IPS-15b (cell line): ENCODE measurements around the gene SLC32A1.

ENCODE experiments used
- H3K27me3 ChIP-seq: one replicate; pipeline ENCODE4 v1.6.1; 2013; ENCODE audit warnings: low read length; ENCODE audit not compliant: control insufficient read depth, insufficient read depth
- H3K36me3 ChIP-seq: one replicate; pipeline ENCODE4 v1.6.1; 2013; ENCODE audit warnings: low read length; ENCODE audit not compliant: control insufficient read depth, insufficient read depth
- H3K4me1 ChIP-seq: one replicate; pipeline ENCODE4 v1.6.1; 2013; ENCODE audit warnings: mild to moderate bottlenecking, low read length; ENCODE audit not compliant: control insufficient read depth, insufficient read depth
- H3K4me3 ChIP-seq: one replicate; pipeline ENCODE4 v1.5.1; 2013; ENCODE audit warnings: low read depth, low read length
- H3K9ac ChIP-seq: one replicate; pipeline ENCODE4 v1.6.1; 2013; ENCODE audit warnings: low read depth, mild to moderate bottlenecking, low read length
- H3K9me3 ChIP-seq: one replicate; pipeline ENCODE4 v1.6.1; 2013; ENCODE audit warnings: mild to moderate bottlenecking, low read length; ENCODE audit not compliant: control insufficient read depth, insufficient read depth

The SLC32A1 gene

DNA sequence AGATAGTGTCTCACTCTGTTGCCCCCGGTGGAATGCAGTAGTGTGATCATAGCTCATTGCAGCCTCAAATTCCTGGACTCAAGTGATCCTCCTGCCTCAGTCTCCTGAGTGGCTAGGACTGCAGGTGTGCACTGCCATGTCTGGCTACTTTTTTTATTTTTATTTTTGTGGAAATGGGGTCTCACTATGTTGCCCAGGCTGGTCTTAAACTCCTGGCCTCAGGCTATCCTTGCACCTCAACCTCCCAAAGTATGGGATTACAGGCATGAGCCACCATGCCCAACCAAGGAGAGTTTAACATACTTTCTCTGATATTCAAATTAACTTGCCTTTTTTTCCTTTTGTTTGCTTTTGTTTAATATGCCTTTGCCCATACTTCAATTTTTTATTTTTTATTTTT is 13.6 kb downstream of the SLC32A1 start:
- peaks cover 55% of the 10 kb centered on the region for H3K27me3 ChIP-seq

DNA sequence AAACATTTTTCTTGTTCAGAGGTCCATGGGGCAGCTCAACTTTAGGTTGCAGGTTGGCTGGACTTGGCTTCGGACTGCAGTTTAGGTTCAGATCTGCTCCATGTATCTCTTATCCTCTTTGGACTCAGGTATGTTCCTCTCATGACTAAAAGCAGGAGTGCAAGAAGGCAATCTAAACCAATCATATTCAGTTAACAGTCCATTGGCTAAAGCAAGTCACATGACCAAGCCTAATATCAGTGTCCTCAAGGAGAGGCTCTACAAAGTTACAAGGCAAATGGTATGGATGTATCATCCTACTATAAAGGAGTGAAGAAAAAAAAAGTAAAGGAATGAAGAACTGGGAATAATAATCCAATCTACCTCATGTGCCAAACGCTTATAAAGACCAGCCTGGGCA is 21.5 kb downstream of the SLC32A1 start:
- Histone ChIP-seq H3K9me3 (no peaks in the 10 kb centered on the region), H3K27me3 (peaks cover 42% of the 10 kb centered on the region), H3K9ac (no peak overlapping the region), H3K36me3 (peaks cover 4% of the 10 kb centered on the region), H3K4me1 (peaks cover 7% of the 10 kb centered on the region), H3K4me3 (no peak overlapping the region)

More for the DNA sequence above, 13.6 kb downstream of the SLC32A1 start:
- no peaks in the 10 kb centered on the region for H3K36me3 ChIP-seq
- H3K9ac ChIP-seq = no peak overlapping the region
- H3K4me1 ChIP-seq = no peaks in the 10 kb centered on the region
- H3K4me3 ChIP-seq = no peak overlapping the region
- no peaks in the 10 kb centered on the region for H3K9me3 ChIP-seq

DNA sequence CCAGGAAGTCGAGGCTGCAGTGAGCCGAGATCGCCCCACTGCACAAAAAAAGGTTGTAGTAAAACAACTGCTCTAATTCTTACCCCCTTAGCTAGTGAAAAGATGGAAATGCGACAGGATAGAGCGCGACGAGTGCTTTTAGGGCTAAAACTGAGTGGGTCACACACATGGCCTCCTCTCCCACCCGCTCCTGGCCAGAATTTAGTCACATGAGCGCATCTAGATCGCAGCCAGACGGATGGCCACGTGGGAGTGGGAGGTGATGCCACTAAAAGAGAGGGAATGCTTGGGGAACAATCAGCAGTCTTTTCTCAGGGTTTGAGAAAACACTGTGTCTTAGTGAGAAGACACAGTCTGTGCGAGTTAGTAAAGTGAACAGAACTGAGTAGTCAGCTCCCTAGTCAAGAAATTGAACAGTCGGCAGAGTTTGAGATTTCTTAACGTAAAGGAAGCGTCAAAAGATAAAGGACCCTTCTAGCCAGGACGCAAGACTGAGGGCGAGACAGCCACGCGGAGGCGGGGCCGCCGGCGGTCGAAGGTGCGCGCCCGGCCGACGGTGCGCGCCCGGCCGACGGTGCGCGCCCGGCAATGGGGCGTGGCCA is 23.3 kb downstream of the SLC32A1 start:
- peaks cover 9% of the 10 kb centered on the region for H3K36me3 ChIP-seq
- peak overlapping the region; percentile 47 for H3K9ac ChIP-seq

DNA sequence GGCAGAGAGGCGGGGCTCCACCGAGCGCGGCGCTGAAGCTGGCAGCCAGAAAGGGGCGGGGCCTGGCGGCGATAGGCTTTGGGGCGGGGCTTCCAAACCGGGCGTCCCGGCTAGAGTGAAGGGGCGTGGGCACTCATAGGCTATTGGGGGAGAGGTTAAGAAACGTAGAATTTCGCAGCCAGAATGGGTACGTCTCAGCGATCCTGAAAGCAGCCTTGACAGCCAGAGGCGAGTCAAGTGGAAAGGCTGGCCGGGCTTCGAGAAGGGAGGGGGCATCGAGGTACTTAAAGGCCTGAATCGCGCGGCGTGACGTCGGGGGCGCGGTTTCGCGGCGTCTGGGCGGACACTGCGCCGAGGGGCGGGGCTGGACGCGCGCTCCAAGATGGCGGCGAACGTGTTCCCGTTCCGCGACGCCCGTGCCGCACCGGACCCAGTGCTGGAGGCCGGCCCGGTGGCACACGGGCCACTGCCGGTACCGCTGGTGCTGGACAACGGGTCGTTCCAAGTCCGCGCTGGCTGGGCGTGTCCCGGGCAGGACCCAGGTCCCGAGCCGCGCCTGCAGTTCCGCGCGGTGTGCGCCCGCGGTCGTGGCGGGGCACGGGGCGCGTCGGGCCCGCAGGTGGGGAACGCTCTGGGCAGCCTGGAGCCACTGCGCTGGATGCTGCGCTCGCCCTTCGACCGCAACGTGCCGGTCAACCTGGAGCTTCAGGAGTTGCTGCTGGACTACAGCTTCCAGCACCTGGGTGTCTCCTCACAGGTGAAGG is 24.0 kb downstream of the SLC32A1 start, which contains the start of gene ACTR5:
ACTR5 (plus strand) TSS at position 364 of the 764 bp plus-strand sequence; CDS start at position 383, 19 bp downstream.
- Histone ChIP-seq H3K36me3 (peaks cover 9% of the 10 kb centered on the region), H3K27me3 (peaks cover 28% of the 10 kb centered on the region), H3K9me3 (no peaks in the 10 kb centered on the region), H3K4me3 (peak within 1 kb of the TSS; percentile 90), H3K4me1 (peaks cover 7% of the 10 kb centered on the region), H3K9ac (peak within 1 kb of the TSS; percentile 81)

More for the DNA sequence above, 23.3 kb downstream of the SLC32A1 start:
- Histone ChIP-seq H3K4me3 (peak overlapping the region; percentile 58), H3K27me3 (peaks cover 28% of the 10 kb centered on the region), H3K9me3 (no peaks in the 10 kb centered on the region), H3K4me1 (peaks cover 7% of the 10 kb centered on the region)

DNA sequence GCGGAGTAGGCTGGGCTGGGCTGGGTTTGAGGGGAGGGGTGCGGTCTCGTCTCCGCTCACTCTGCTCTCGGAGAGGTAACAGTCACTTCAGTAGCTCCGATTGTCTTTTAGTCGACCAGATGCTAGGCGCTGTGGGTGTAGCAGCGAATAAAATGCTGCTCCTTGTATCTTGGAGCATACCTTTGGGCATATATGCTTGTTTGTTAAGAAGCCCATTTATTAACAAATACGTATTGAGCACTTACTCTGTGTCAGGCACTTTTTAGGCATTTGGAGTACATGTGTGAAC is 24.5 kb downstream of the SLC32A1 start:
- H3K9me3 ChIP-seq = no peaks in the 10 kb centered on the region
- H3K4me1 ChIP-seq = peaks cover 7% of the 10 kb centered on the region
- H3K36me3 ChIP-seq = peaks cover 9% of the 10 kb centered on the region
- H3K9ac ChIP-seq = peak overlapping the region; percentile 81
- H3K27me3 ChIP-seq = peaks cover 28% of the 10 kb centered on the region
- peak overlapping the region; percentile 90 for H3K4me3 ChIP-seq

DNA sequence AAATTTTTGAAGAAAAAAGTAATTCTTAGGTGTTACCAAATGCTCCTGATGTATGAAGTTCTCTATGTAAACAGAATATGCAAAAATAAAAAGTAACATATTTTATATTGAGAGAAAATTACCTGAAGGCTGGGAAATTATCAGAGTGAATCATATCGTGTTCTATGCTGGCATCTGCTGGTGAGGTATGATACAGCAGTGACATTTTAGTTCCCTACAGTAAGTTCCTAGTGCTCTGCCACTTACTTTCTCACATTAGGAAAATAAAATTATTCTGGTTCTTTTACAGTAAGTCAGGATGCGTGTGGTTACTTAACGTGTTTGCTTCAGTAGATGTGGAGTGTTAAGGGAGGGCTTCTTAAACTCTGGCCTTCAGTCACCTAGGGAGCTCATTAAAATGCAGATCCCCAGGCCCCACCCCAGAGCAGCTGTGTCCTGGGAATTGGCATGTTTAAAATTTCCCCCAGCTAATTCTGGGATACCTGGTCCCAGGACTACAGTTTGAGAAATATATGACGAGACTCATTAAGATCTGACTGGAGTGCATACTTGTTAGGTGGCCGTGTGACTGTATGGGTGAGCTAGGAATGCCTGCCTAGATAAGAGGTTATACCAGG is 27.2 kb downstream of the SLC32A1 start:
- no peak overlapping the region for H3K4me3 ChIP-seq
- no peaks in the 10 kb centered on the region for H3K9me3 ChIP-seq
- H3K4me1 ChIP-seq = peaks cover 7% of the 10 kb centered on the region
- peaks cover 13% of the 10 kb centered on the region for H3K36me3 ChIP-seq
- H3K27me3 ChIP-seq = peaks cover 21% of the 10 kb centered on the region
- no peak overlapping the region for H3K9ac ChIP-seq

DNA sequence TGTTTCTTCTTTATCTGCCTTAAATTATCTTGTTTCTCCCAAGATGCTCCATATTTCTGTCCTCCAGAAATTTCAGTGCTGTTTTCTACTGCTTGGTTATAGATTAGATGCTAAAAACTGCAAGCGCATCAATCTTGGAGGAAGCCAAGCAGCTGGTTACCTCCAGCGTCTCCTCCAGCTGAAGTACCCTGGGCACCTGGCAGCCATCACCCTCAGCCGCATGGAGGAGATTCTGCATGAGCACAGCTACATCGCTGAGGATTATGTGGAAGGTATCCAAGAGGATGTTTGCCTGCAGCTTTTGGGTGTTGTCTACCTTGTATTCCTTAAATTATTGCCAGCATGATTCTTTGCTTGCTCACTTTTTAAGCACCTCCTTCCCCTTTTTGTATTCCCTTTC is 27.7 kb downstream of the SLC32A1 start:
- peaks cover 16% of the 10 kb centered on the region for H3K36me3 ChIP-seq
- H3K27me3 ChIP-seq = peaks cover 15% of the 10 kb centered on the region
- H3K9me3 ChIP-seq = no peaks in the 10 kb centered on the region
- H3K9ac ChIP-seq = no peak overlapping the region
- peaks cover 7% of the 10 kb centered on the region for H3K4me1 ChIP-seq
- H3K4me3 ChIP-seq = no peak overlapping the region

DNA sequence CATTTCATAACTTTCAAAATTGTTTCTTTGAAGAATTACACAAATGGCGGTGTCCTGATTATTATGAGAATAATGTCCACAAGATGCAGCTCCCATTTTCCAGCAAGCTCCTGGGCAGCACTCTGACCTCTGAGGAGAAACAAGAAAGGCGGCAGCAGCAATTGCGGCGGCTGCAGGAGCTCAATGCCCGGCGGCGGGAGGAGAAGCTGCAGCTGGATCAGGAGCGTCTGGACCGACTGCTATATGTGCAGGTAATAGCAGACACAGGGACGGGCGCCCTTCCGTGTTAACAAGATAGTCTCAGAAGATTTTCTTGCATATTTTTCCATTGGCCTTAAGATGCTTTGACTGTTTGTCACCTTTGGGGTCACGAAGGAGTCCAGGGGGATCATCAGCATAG is 30.6 kb downstream of the SLC32A1 start:
- no peaks in the 10 kb centered on the region for H3K9me3 ChIP-seq
- no peak overlapping the region for H3K4me3 ChIP-seq
- H3K27me3 ChIP-seq = no peaks in the 10 kb centered on the region
- peaks cover 12% of the 10 kb centered on the region for H3K36me3 ChIP-seq
- H3K4me1 ChIP-seq = no peaks in the 10 kb centered on the region
- no peak overlapping the region for H3K9ac ChIP-seq

DNA sequence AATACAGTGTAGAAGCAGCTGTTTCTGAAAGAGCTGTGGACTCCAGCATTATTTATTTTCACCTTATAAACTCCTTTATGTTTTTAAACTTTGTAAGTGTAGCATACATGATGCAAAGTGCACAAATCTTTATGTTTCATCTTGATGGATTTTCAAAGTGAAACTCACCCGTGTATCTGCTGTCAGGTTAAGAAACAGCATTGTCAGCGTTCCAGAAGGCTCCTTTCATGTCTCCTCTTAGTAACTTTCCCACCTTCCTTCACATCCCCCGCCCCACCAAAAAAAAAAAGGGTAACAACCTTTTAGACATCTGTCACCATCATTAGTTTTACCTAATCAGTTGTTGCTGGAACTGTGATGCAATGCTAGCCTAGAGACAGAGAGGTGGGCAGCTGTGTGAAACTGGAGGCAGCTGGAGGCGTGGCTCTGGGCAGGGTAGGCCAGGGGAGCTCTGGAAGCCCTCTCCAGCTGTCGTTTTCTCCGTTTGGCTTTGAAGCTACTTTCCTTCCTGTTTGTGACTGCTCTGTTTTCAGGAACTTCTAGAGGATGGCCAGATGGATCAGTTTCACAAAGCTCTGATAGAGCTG is 31.1 kb downstream of the SLC32A1 start:
- Histone ChIP-seq H3K9me3 (no peaks in the 10 kb centered on the region), H3K4me1 (no peaks in the 10 kb centered on the region), H3K27me3 (no peaks in the 10 kb centered on the region), H3K4me3 (no peak overlapping the region), H3K36me3 (peaks cover 16% of the 10 kb centered on the region), H3K9ac (no peak overlapping the region)

DNA sequence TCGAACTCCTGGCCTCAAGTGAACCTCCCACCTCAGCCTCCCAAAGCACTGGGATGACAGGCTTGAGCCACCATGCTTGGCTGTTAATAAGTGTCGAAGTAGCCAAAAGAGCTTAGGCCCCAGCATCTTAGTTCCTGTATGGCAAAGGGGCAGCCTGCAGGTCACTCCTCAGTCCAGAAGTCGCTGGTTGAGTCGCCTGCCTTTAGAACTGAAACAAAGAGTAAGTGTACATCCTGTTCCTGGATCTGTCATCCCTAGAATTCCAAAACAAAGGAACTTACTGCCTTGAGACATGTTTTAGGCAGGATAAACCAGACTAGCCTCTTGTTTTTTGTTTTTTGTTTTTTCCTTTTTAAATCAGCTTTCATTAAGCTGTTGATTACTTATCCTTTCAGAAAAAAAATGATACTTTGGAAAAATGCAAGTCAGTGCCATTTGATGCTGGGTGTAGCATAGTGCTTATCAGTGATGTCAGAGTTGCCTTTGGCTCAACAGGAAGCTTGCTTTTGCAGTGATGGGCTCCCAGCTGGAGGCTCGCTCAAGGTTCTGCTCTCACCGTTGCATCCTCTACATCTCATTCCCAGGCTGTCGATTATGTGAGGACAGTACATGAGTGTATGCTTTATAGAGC is 33.0 kb downstream of the SLC32A1 start:
- Histone ChIP-seq H3K9ac (no peak overlapping the region), H3K4me3 (no peak overlapping the region), H3K36me3 (peaks cover 15% of the 10 kb centered on the region), H3K27me3 (no peaks in the 10 kb centered on the region), H3K4me1 (no peaks in the 10 kb centered on the region), H3K9me3 (no peaks in the 10 kb centered on the region)

DNA sequence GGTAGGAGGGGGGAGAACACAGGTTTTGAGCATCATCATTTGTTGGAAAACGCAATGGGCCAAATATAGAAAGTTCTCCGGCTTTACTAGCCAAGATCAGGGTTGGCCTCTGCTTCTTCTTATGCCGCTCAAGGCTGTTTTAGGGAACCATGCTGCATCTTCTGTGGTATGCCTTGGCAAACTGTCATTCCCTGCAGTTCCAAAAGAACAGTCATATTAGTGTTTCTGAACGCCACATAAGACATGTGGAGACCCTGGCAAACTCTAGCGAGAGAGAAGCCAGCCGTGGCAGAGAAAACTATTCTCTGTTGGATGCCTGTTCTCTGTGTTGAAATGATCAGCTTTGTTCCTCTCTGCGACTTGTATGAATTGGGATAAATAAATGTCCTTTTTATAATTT is 34.8 kb downstream of the SLC32A1 start:
- Histone ChIP-seq H3K27me3 (no peaks in the 10 kb centered on the region), H3K36me3 (peaks cover 17% of the 10 kb centered on the region), H3K9ac (no peak overlapping the region), H3K4me3 (no peak overlapping the region), H3K9me3 (no peaks in the 10 kb centered on the region), H3K4me1 (no peaks in the 10 kb centered on the region)
